NCI-H1694 treated with DMSO at 0.1 percent for 48 hours (cell line): Measurements from ENCODE around the gene TBC1D22A.

Experiments
- DNase-seq: peaks from one replicate; lab custom pipeline; 2025; lab: John Stamatoyannopoulos, UW

TBC1D22A gene

DNA sequence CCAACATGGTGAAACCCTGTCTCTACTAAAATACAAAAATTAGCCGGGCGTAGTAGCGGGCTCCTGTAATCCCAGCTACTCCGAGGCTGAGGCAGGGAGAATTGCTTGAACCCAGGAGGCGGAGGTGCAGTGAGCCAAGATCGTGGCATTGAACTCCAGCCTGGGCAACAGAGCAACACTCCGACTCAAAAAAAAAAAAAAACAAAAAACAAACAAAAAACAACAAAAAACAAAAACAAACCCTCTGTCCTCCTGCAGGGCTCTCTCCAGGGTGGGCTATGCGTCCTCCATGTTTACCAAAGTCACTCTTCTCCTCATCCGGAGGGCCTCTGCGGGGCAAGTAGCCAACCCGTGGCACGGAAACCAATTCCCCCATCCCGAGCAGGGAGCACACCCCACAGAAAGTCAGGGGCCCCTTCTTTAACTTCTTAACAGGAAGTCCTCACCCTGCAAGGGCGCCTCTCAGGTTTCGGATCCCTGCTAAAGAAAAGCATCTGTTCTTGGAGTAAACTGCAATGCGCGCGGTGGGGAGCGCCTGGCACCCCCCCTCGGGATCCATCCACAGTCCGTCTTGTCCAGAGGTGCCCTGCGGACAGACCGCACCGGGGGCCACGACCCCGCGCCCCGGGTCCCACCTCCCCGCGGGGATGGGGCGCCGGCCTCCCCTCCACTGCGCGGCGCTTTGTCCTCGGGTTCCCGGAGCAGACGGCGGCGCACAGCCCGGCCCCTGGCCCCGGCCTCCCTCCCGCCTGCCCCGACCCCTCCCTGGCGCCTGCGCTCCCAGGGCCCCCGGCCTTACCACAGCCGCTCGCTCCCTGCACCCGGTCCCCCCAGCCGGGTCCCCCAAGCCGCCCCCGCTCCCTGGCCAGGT is 25.1 kb upstream of the TBC1D22A start:
- DNase-seq, result no peak

DNA sequence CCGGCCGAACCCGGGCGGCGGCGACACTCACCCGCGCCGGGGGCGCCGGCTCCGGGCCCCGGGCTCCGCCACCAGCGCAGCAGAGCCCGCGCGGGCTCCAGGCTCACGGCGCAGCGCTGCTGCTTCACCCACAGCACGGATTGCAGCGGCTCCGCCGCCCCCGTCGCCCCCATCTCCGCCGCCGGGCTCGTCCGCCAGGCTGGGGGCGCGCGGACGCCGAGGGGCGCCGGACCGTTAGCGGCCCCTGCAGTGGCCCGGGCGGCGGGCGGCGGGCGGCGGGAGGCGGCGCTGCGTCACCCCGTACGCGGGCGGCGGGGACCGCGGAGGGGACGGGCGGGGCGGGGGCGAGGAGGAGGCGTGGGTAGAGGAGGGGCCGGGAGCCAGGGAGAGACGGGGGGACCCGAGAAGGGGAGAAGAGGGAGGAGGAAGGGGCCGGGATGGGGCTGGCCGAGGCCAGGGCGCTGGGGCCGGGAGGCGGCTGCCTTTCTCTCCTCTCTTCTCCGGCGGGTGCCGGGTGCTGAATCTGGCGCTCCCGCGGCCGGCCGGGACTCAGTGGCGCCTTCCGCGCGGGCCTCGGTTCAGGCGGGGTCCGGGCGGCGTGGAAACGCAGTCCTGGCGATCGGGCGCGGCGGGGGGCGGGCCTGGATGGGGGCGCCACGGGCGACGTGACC is 24.3 kb upstream of the TBC1D22A start, which contains the start of gene CERK:
Gene CERK, minus strand, starts transcription at position 277 of the 671 bp plus-strand sequence. Its CDS starts 104 bp downstream, at position 173.
- DNase-seq, result no peak

DNA sequence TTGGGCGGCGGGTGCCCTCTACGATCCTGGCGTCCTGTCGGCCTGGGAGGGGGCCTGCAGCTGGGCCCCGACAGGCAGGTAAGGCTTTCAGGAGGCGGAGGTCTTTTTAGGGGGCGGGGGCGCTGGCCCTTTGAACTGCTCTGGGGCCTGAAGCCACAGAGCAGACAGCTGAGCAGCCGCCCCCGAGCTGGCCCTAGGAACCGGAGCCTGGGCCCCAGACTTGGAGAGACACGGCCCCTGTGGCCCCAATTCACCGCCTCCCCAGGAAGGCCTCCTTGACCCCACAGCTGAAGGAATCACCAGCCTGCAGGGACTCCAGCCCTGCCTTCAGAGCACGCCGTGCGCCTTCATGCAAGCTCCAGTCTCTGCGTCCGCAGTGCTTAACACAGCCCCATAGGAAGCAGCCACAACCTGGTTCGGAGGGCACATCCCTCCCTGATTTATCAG is 23.8 kb upstream of the TBC1D22A start:
- DNase-seq, result no peak

DNA sequence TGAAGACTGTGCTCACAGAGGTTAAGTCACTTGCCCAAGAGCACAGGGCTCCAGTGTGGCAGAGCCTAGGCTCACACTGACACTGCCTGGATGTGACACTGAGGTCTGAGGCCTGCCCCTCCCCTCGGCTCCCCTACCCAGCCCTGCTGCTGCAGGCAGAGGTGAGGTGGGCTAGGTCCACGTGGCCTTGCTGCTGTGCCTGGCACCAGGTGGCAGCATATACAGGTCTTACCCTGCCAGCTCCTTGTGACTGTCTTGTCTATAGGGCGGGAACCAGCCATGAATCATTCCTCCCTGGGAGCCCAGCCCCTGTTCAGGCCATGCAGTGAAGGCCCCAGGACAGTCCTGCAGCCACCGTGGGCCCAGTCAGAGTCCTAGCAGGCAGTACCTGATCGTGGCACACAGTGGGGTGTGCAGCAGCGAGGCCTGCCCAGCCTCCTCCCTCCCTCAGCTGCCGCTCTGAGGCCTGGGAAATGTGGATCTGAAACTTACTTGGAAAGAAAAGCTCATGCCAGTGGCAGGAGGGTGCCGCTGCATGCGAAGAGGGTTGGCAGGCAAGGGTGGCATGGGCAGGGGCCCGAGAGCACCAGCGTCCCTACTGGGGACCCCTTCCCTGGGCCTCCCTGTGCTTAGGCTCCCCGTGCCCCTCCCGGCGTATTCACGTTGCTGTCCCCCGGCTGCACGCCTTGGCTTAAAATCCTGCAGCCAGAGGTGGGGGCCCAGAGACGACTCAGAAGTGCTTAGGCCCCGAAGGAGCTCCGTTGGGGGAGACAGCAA is 23.2 kb upstream of the TBC1D22A start:
- DNase-seq, result peak; percentile 19

DNA sequence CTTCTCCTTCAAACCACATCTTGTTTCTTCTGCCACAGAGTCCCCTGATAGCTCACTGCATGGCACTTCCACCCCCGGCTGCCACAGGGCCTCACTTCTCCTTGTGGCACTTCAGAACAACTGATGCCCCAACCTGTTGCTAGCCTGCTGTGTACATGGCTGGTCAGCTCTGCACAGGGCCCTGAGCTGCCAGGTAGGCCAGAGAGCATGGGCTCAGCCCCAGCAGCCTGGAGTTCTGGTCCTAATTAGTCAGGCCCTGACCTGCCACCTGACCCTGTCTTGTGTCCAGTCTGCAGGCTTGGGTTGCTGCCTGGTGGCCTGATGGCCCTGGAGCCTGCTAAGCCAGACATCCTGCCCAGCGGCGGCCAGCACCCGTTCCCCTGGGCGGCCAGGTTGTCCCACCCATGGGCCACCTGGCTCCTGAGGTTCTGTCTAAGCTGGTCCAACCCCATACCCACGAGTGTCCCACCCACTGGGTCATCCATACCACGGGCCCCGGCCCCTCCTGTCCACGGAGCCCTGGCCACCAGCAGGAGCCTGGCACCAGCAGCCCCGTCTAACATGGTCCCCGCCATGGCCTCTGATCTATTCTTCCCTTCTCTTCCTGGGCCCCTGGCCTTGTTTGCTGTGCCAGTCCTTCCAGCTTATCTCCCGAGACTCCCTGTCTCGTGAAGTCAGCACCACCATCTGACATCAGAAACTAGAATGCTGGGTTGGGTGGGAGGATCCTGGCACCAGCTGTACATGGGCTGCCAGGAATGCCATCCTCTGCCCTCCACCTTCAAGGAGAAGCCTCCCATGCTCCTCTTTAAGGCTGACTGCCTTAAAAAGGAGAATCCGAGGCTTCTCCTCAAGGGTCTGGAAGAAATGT is 21.3 kb upstream of the TBC1D22A start:
- no peak for DNase-seq

DNA sequence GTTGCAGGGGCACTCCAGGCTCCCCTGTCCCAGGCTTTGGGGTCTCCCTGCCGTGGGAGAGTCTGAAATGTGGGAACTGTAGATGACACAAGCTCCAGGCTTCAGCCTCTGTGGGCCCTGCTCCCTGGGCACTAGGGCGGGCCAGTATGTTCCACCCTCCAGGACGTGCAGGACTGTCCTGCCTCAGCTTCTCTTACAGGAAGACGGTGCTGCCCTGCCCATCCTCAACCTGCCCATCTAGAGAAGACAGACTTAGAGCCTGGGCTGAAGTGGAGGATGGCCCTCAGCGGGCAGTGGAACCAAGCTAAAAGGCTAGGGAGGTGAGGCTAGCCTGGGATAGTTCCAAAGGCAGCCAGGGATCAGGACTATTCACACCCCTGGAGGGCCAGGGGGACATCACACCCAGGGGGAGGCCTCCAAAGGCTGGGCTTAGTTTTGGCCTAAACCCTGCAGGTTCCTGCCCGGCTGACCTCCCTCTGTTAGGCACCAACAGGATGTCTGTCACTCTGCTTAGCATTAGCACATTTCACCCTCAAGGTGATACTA is 20.4 kb upstream of the TBC1D22A start:
- no peak for DNase-seq

DNA sequence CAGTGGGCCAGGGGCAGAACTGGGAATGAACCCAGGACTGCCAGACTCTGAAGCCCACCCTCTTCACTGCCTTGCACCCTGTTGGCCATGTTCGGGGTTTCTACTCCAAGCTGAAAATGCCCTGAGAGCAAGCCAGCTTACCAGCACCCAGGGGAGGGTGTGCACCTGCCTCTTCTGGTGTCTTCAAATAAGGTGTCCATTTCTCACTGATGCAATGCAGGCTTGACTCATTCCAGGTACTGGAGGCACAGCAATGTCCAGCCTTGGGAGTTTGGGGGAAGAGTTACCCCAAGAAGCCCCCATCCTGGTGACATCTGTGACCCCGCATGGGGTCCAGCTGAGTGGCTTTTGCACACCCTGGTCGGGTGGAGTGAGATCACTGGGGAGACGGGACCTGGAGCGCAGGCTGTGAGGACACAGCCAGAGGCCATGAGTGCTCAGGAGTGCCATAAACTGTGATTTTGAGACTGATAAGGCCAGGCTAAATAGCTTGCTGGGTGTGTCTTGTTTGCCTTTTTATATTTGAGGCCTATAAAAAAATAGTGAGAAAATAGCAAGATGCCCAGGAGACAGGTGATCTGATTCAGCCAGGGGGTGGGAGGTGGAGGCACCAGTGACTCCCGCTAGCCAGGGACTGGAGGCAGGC is 19.8 kb upstream of the TBC1D22A start:
- DNase-seq, result no peak

DNA sequence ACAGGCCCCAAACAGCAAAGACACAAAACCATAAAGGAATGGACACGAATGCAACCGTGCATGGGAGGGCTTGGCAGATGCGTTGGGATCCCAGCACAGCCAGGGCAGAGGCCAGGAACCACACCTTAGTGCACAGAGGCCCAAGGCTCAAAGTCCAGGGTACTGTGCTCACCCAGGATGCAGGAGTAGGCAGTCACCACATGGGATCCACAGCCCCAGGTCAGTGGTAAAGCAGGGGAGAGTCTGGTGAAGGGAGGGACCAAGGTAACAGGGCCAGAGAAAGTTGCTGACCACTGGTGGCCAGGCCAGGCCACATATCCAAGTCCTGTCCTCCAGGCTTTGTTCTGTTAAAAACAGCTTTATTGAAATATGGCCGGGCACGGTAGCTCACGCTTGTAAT is 17.9 kb upstream of the TBC1D22A start:
- no peak for DNase-seq

DNA sequence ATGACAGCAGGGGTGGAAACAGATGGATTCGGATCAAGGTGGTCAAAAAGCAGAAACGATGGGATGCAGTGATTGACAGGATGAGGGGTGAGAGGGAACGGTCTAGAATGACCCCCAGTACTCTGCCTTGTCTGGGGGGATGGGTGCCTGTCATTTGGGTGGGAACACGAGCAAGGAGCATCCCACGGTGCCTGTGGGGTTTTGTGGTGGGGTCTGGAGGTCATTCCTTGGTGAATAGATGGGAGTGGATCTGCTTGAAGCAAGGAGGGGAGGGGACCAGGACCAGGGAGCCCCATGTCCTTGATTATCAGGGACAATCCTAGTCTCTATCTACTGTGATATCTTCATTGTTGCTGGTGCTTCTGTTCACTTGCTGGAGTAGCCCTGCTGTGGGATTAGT is 16.3 kb upstream of the TBC1D22A start:
- DNase-seq, result no peak

DNA sequence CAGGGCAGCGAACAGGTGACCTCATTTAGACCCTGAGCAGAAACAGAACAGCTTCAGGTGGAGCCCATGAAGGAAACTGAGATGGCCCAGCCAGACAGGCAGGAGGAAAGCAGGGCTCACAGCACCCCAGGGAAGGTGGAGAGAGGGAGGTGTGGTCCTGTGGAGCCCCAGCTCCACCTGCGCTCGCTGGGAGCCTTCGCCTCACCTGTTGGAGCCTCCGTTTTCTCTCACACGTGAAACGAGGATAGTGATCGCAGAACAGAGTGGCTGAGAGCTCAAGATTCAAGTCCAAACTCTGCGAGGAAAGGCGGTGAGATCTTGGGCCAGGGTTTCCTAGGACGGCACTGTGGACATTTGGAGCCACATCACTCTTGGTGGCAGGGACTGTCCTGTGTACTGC is 15.8 kb upstream of the TBC1D22A start:
- DNase-seq, result no peak

DNA sequence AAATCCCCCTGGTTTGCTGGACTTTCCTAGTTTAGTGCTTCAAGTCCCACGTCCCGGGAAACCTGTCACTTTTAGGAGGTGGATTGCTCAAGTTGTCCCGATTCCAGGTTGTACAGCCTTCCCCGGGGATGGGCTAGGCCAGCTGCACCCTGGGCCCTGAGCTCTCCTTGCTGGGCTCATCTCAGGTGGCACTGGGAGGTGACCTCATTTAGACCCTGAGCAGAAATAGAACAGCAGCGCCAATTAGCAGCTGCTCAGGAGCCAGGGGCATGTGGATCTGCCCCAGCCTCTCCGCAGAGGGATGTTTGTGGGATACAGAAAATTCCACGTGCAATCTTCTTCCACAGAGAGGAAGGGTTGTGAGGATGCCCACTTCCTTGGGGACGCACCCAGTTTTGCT is 14.8 kb upstream of the TBC1D22A start:
- no peak for DNase-seq

DNA sequence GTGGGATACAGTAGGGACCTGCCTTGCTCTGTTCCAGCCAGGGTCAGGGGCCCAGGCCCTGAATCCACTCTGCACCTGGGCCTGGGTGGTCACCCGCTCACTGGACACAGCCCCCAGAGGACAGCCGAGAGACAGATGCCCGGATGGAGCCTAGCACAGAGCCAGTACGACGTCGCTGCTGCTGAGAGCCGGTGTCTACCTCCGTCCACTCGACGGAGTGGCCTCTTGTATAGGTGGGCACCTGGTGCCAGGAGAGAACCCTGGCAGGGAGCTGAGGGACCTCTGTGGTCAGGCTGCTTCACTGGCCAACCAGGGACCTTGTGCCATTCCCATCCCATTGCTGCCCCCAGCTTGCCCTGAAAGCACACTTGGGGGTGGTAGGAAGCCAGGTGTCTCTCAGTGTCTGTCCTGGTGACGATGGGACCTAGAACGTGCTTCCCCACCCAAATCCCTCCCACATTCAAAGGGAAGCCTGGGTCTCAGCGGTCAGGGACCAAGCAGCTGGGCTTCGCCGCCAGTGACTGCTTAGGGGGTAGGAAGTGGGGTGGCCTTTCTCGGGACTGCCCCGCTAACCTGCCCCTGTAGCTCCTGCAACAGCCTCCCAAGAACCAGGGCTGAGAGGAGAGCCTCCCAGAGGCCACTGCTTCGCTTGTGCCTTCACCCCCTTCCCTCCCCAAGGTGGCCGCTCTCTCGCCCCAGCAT is 14.1 kb upstream of the TBC1D22A start:
- no peak for DNase-seq

DNA sequence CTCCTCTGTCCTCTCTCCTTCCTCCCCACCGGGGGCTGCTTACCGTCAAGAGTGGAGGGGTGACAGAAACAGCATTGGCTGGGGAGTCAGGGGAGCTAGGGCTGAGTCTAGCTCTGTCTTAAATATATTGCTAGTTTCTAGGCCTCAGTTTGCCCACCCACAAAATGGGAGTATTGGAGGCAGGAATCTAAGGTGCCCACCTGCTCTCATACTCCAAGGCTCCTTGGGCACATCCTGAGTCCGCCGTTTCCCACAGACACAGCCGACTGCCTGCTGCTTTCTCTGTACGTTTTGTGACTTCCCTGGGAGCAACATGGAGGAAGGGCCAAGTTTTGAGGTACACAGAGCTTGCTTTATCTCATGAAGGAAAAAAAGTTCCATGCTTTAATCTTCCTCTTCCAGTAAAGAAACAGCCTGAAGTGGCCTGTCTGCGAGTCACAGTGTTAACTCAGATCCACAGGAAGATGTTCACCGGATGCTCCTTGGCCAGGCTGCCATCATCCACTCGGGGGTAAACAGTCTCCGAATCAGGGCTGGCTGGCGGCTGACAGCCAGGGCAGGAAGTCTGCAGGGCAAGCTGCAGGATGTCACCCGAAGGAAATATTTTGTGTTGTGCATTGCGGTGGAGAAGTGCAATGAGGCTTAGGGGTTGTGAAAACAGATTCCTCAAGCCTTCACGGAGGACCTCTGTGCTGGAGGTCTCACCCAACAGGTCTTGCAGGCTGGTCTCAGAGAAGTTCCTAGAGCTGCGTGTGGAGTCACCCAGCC is 13.4 kb upstream of the TBC1D22A start:
- no peak for DNase-seq

DNA sequence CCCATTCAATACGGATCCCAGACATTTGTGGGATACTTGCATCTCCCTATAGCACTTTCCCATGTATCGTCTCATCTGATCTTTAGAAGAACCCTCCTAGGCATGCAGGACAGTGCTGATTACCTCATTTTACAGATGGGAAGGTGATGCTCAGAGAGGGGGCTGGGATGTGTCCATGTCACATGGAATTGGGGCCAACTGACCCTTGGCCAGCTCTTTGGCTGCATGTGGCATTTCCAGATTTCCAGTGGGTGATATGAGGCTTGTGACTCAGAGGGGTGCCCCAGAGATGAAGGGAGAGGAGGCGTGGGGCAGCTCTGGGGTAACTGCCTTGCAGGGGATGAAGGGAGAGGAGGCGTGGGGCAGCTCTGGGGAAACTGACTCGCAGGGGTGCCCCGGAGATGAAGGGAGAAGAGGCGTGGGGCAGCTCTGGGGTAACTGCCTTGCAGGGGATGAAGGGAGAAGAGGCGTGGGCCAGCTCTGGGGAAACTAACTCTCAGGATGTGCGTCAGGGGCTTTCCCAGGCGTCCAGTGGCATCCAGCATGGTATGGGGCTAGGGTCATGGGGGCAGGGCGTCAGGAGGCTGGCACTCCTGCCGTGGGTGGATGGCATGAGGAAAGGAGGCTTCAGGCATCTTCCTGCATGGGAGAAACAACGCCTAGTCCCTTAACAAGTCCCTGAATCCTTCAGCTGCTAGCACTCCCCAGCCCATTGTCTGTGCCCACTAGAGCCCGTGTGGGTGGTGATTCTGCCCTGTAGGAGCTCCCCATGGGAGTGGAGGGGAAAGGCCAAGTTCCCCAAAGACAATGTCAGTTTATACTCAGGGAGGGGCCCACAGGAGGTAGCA is 12.5 kb upstream of the TBC1D22A start:
- no peak for DNase-seq

DNA sequence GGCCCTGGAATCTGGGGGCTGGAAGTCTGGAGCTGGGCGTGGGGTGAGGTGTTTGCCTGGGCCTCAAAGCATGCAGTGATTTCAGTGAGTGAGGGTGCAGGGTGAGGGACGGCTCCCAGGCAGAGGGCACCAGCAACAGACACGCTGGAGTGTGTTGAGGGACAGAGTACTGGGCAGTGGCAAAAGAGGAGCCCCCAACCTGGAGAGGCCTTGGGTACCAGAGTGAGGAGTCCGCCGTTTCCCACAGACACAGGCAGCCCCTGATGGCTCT is 12.0 kb upstream of the TBC1D22A start:
- no peak for DNase-seq

DNA sequence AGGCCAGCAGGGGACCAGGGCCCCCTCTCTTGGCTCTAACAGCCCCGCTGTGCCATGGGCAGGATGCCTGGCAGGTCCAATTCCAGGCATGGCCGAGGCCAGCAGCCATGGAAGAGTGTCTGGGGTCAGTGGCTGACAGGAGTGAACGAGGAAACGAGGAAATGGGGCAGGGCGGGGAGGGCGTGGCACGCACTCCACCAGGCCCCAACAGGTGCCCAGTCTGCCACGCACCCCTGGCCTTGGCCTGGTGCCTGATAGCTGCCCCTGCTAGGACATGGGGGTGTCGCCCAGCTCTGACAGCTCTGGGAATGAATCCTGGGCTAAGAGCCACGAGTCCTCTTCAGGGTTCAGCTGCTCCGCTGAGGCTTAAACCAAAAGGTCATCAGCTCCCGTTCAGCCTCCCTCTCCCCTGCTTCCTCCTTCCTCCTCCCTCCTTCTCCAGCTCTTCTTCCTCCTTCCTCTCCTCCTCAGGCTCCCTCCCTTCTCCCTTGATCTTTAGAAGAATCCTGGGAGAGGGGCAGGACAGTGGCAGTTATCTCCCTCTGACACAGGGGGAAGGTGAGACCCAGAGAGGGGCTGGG is 11.5 kb upstream of the TBC1D22A start:
- DNase-seq, result no peak

DNA sequence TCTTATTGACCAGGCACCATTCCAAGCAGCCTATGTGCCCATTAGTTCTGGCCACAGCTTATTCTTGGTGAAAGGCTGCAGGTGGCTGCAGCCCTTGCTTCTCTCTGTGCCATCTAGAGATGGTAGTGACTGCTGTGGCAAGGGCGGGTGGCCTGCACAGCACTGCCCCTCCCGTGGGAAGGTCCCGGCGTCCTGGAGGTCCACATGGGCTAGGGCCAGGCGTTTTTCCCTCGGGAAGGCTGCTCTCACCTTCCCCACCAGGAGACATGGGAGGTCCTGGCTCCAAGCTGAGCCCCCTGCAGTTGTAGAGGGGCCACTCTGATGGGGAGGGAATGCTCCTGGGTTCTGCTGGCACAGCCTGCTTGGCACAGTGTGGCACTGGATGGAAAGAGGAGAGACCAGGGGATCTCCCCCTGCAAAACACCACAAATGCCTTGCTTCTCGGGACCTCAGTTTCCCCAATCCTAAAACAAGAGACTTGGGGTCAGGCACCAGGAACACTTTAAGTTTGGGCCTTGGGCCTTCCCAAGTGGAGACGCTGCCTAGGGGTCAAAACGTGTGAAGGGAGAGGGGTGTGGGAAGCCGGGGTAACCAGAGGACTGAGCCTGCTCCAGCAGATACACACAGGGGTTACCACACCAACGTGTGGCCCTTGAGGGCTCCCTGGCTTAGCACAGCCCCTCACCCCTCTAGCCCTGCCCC is 10.0 kb upstream of the TBC1D22A start:
- no peak for DNase-seq

DNA sequence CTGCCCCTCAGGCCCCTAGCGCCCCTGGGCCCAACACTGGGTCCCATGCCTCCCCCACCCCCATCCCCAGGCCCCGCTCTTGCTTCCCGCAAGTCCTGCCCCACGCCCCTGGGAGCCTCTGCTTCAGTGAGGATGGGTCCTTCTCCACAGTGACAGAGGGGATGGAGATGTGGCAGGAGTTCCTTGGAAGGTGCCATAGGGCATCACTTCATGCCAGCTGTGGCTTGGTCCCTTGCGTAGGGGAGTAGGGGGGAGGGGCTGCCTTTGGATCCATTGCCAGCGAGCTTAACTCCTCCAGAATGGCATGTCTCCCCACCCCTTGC is 9.5 kb upstream of the TBC1D22A start:
- no peak for DNase-seq
